Stimulated activated CD8-positive, alpha-beta memory T cell treated with anti-CD3 and anti-CD28 coated beads, Interleukin-7, amount 100 ng/mL, for 24 hours (primary cell): Measurements from ENCODE around the gene ANTXRL.
"Not testable (repeated sequence)": the region's sequence is repeated elsewhere in the genome, so short reads cannot be mapped to it uniquely, and the experiment has no call there.

Experiments
- DNase-seq: peaks from one replicate; pipeline ENCODE4 v3.0.0-alpha.2; 2020; ENCODE audit warnings: low read depth

Gene ANTXRL

GRCh38 chr10:46308113-46308415, 21.3 kb downstream of the ANTXRL start:
- no peak for DNase-seq

DNA sequence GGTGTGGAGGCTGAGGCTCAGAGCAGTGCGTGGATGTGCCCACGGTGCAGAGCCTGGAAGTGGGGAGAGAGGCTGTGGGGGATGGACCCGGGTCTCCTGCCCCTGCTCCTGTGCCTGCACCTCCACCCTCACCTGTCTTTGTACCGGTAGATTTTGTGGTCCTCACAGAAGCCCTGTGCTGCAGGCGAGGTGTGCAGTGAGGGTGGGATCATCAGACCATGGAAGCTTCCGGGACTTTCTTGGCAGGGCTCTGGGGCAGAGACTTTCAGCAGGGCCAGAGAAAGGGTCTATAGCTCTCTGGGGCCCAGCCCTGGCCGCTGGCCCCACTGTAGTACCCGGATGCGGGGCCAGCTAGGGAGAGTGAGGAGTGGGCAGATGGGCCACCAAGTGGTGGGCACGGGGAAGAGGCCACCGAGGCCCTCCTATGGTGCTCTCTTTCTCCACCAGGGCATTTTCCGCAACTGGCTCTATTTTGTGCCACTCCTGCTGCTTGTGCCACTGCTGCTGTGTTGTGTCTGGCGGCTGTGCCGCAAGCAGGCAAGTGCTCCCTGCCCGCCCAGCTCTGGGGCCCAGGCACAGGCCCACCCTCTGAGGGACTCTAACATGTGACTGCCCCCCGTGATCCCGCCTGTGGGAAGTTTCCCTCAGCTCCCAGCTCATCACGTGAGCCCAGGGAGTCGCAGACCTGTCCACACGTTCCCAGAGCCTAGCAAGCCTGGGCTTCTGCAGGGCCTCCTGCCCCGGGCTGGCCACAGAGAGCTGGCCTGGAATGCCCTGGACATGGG, 22.1 kb downstream of the ANTXRL start:
- DNase-seq, result no peak

GRCh38 chr10:46309511-46310142, 22.8 kb downstream of the ANTXRL start:
- no peak for DNase-seq

DNA sequence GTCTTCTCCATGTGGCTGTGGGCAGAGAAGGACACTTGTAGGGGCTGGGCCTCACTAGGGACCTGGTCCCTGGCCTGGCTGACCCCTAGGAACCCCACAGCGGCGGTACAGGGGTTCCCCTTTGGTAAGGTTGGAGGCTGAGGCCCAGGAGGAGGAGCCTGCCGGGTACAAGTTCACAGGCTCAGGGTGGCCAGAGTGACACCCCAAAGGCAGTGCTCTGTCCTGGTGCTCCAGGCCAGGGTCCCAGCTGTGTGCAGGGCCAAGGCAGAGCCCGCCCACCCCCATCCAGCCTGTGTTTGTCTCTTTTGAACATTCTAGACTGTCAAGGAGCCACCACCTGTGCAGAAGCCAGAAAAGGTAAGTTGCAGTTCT, 23.3 kb downstream of the ANTXRL start:
- DNase-seq, result no peak

- no peak for DNase-seq
These were observed 24.1 kb downstream of the ANTXRL start for GRCh38 chr10:46310851-46311250.

DNA sequence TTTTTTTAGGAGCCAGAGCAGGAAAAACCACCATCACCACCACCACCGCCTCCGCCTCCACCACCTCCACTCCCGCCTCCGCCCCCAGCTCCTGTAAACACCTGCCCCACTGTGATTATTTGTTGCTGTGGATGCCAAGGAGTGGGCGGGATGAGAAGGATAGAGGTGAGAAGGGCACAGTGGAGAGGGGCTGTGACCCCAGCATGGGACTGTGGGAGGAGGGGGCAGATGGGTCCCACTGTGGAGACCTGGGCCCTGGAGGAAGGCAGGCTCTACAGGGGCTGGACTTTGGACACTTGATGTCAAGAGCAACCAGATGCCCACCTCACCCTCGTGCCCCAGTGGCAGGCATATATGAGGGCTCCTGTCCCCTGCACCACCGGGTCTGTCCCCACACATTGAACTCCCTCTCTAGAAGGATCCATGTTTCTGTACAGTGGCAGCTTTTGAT, 24.7 kb downstream of the ANTXRL start:
- DNase-seq, result no peak

DNA sequence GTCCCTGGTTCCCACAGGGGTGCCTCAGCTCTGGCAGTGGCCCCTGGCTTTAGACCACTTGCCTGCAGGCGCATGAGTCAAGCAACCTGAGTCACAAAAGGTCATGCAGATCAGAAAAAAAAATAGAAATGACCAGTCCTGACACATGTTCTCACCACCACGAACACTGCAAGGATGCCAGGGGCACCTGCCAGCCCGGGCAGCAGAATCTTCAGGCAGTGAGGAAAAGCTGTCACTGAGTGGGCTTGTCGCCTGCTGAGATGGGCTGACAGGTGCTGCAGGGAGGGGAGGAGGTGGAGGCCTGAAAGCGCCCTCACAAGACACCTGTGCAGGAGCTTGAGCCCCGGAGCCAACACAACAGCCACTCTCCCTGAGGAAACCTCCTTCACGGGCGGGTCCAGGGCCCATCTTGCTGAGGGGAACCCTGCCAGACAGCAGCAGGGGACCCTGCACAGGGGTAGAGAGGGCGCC, 25.2 kb downstream of the ANTXRL start:
- not testable (repeated sequence) for DNase-seq

DNA sequence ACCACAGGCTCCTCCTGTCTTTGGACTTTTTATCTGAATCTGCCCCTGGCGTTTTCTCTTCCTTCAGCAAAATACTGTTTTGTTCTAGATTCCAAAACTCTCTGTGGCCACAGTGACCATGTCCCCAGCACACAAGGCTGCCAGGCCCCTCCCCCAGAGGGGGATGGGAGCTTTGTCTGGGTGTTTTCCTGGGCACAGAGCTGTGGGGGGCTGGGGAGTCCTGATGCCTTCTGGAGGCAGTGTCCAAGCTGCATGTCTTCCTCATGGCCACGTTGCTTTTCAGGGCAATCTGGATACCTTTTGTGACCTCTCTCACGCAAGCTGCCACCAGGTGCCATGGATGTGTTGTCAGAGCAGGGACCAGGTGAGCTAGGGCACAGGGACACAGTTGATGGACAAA, 26.2 kb downstream of the ANTXRL start:
- DNase-seq, result no peak

- no peak for DNase-seq
These were observed 27.3 kb downstream of the ANTXRL start for GRCh38 chr10:46314071-46314470.

- not testable (repeated sequence) for DNase-seq
These were observed 28.5 kb downstream of the ANTXRL start for GRCh38 chr10:46315071-46315860.

GRCh38 chr10:46317370-46317769, 30.6 kb downstream of the ANTXRL start:
- no peak for DNase-seq

- DNase-seq, result no peak
These were observed 31.1 kb downstream of the ANTXRL start for GRCh38 chr10:46317889-46318288.

DNA sequence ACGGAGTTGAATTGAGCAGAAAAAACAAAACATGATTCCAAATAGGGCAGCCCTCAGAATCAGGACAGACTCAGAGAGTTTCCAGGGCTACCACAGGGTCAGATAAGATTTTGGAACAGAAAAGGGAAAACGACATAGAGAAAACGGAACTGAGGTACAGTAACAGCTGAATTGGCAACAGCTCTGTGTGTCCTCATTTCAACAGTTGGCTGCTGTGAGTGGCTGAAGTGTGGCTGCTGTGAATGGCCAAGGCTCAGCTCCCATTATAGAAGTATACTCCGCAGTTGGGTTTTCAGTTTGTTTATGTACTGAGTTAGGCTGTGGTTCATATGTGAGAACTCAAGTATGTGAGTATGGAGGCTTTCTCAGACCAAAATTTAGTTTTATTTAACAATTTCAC, 32.0 kb downstream of the ANTXRL start:
- DNase-seq, result no peak

DNA sequence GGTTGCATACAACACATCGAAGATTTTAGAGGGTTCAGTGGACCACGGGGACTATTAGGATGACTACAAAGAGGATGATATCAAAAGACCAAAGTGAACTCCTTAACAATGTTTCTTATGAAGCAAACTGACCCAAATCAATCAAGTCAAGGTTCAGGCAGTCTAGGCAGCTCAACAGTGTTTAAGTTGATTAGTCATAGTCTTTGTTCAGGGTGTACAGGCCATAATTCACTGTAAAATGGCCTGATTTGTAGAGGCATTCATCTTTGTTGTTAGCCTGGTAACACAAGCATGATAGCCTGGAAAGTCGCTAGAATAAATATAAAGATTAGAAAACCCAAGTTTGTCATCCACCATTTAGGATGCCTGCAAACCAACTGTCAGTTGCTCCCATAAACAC, 32.6 kb downstream of the ANTXRL start:
- no peak for DNase-seq

DNA sequence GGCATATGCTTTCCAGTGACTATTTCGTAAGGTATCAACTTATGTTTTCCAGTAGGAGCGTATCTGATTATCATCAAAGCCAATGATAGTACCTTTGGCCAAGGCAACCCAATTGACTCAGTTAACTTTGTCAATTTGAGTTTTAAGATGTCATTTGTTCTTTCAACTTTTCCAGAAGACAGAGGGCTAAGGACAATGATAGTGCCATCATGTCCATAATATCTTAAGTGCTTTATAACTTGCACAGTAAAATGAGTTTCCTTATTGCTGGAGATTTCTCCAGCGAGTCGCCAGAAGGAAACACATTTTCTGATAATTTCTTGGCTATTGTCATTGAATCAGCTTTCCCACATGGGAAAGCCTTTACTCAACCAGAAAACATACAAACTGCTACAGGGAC, 35.0 kb downstream of the ANTXRL start:
- DNase-seq, result no peak

DNA sequence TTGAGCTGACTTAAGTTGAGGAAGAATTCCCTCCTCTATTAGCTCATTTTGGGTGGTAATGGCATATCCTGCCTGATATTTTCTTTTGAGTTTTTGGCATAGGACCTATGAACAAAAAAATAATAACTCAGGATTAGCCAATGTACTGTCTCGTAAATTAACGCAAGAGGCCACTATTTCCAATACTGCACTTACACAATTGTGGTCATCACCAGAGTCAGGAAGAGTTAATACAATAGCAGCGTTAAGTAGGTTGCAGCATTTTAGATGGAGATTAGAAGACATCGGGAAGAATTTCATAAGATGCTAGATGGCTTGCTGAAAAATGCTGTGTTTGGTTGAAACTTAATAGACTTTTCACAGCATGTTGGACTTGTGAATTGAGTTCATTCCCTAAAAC, 36.4 kb downstream of the ANTXRL start:
- DNase-seq, result no peak

DNA sequence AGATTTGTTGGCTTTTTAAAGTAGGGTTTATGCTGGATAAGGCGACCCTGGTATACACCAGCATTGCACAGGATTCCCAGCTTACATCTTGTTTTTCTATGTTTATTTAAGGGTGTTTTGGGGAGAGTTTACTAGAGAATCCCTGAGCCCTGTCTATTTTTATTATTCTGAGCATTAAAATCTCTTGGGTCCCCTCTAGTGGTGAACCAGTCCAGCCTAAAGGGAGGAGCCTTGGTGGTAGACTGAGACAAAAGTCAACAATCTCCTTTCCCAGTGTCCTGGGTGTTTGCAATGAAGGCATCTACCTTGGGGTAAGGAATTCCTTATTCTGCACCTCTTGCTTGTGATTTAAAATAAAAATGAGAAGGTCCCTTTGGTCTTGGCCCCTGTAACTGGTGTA, 38.2 kb downstream of the ANTXRL start:
- DNase-seq, result no peak

DNA sequence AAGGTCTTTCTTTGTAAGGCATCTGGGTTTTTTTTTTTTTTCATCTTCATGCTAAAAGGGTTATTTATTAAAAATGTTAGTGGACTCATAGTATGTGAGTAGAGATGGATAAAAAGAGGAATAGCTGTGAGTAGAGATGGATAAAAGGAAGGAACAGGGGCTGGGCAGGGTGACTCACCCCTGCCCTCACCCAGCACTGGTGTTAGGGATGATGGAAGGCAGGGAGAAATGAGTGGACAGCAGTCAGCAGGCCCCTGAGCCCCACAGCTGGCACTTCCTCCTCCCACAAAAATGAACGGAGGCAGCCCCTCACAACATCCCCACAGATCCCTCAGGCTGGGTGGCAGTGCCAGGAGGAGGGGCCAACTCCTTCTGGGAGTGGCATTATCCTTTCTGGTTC, 39.3 kb downstream of the ANTXRL start:
- DNase-seq, result no peak

GRCh38 chr10:46326971-46327370, 40.2 kb downstream of the ANTXRL start:
- DNase-seq, result no peak

GRCh38 chr10:46327685-46328084, 40.9 kb downstream of the ANTXRL start:
- no peak for DNase-seq

GRCh38 chr10:46328853-46329689, 42.3 kb downstream of the ANTXRL start:
- DNase-seq, result no peak

- DNase-seq, result no peak
These were observed 42.9 kb downstream of the ANTXRL start for GRCh38 chr10:46329690-46330016.
